Hepatocyte (in vitro differentiated cells): Measurements from ENCODE around the gene COL2A1.

Source experiments
- CTCF ChIP-seq: fragments of 200-600 bp; sonication (generic); IDR thresholded peaks from 2 replicates; pipeline ENCODE4 v1.5.1; 2016; ENCODE audit warnings: antibody characterized with exemption, mild to moderate bottlenecking; ENCODE audit not compliant: poor library complexity
- EZH2 ChIP-seq: fragments of 200-600 bp; sonication (generic); IDR thresholded peaks from 2 replicates; pipeline ENCODE4 v1.6.1; 2016; ENCODE audit warnings: antibody characterized with exemption, mild to moderate bottlenecking, borderline replicate concordance

GRCh38 chr12:48004053-48004941 is at the start of gene COL2A1:
- TF ChIP-seq CTCF, result no peak
- TF ChIP-seq EZH2, result no peak
